Vagina (tissue), 2 donors: Measurements from ENCODE around the gene SMIM21.

ENCODE experiments used
- CTCF ChIP-seq, 3 experiments: fragments of 450-650 bp in 2 of 3; fragments of 200-600 bp in 1 of 3; sonication (generic) in 1 of 3; IDR thresholded peaks; one replicate each; pipeline ENCODE4 v1.5.1; 2017 to 2019; ENCODE audit warnings: antibody characterized with exemption in 3 of 3, mild to moderate bottlenecking in 2 of 3, moderate library complexity in 2 of 3
- POLR2A ChIP-seq, 2 donors: fragments of 450-650 bp; IDR thresholded peaks; one replicate each; pipeline ENCODE4 v1.6.1; 2017; ENCODE audit warnings: antibody characterized with exemption in 2 of 2, mild to moderate bottlenecking in 2 of 2, moderate library complexity in 2 of 2
- POLR2AphosphoS5 ChIP-seq, 2 donors: sonication (generic); formaldehyde crosslinking; IDR thresholded peaks; one replicate each; pipeline ENCODE4 v1.9.0; 2017; ENCODE audit warnings: antibody characterized with exemption in 2 of 2, mild to moderate bottlenecking in 2 of 2, low read depth in 1 of 2; ENCODE audit not compliant: insufficient read depth in 1 of 2

GRCh38 chr18:75421656-75422055 is 5.8 kb downstream of the SMIM21 start:
- TF ChIP-seq CTCF (IDR thresholded peaks at IDR 0.05) (no peak), POLR2AphosphoS5 (IDR thresholded peaks at IDR 0.05; ENCODE audit: insufficient read depth in 1 of 2, low read depth in 1 of 2) (no peak), POLR2A (IDR thresholded peaks at IDR 0.05) (no peak)
